SK-N-SH (cell line): ENCODE data around the gene FLG. TPM values are rescaled to one million over a fixed set of nuclear protein-coding genes. Genes with fewer than 3 reads are reported as not detected.
"Not testable (repeated sequence)": the region's sequence is repeated elsewhere in the genome, so short reads cannot be mapped to it uniquely, and the experiment has no call there.

Source experiments
- CTCF ChIA-PET: fragments of 300-600, 350-600 bp; formaldehyde crosslinking; extraction: SDS; loops from one replicate; lab custom pipeline; 2021; lab: Yijun Ruan, JAX
- POLR2A ChIA-PET: fragments of 350-600 bp; sonication (Branson Sonifier 250); formaldehyde crosslinking; extraction: SDS; loops from one replicate; lab custom pipeline; 2020; ENCODE audit warnings: antibody characterized with exemption, inconsistent platforms; lab: Yijun Ruan, JAX
- DNase-seq: peaks from one replicate; pipeline ENCODE4 v3.0.0; 2012
- H2AFZ ChIP-seq: fragments of 200-600 bp; sonication (generic); 2 replicates; pipeline ENCODE4 v1.8.1; 2016; ENCODE audit warnings: antibody characterized with exemption, mild to moderate bottlenecking, low read depth
- H3F3A ChIP-seq: fragments of 200-600 bp; sonication (generic); replicated peaks from 2 replicates; pipeline ENCODE3; 2016; ENCODE audit warnings: antibody characterized with exemption, mild to moderate bottlenecking; ENCODE audit not compliant: insufficient read depth
- H3K27ac ChIP-seq, 2 experiments: fragments of 200-500 bp in 1 of 2; fragments of 200-600 bp in 1 of 2; sonication (Bioruptor generic) in 1 of 2; sonication (generic), shearing (Covaris generic) in 1 of 2; 2 replicates each; pipeline versions ENCODE4 v1.5.1 to v1.6.1; 2014 to 2016; ENCODE audit warnings: low read depth in 2 of 2, inconsistent platforms in 1 of 2, low read length in 1 of 2, mild to moderate bottlenecking in 1 of 2, mixed read lengths in 1 of 2
- H3K27me3 ChIP-seq: fragments of 200-600 bp; sonication (generic), shearing (Covaris generic); 2 replicates; pipeline ENCODE4 v1.6.1; 2016; ENCODE audit warnings: mixed run types; ENCODE audit not compliant: insufficient read depth
- H3K36me3 ChIP-seq, 2 experiments: fragments of 200-500 bp in 1 of 2; fragments of 200-600 bp in 1 of 2; sonication (Bioruptor generic) in 1 of 2; sonication (generic) in 1 of 2; replicated peaks in 1 of 2; 2 replicates each; pipeline versions ENCODE3 to v1.5.1; 2014 to 2016; ENCODE audit warnings: low read length in 1 of 2, mild to moderate bottlenecking in 1 of 2; ENCODE audit not compliant: insufficient read depth in 2 of 2, control insufficient read depth in 1 of 2
- H3K4me1 ChIP-seq, 2 experiments: fragments of 200-500 bp in 1 of 2; fragments of 200-600 bp in 1 of 2; sonication (Bioruptor generic) in 1 of 2; sonication (generic), shearing (Covaris generic) in 1 of 2; 2 replicates each; pipeline versions ENCODE4 v1.5.1 to v1.6.1; 2014 to 2016; ENCODE audit warnings: low read depth in 1 of 2, low read length in 1 of 2, mixed run types in 1 of 2; ENCODE audit not compliant: insufficient read depth in 2 of 2, control insufficient read depth in 1 of 2
- H3K4me2 ChIP-seq: fragments of 200-600 bp; sonication (generic), shearing (Covaris generic); 2 replicates; pipeline ENCODE4 v1.6.1; 2017; ENCODE audit warnings: mixed run types
- H3K4me3 ChIP-seq, 2 experiments: fragments of 200-500 bp in 1 of 2; fragments of 200-600 bp in 1 of 2; sonication (Bioruptor generic) in 1 of 2; sonication (generic), shearing (Covaris generic) in 1 of 2; 2 replicates each; pipeline versions ENCODE4 v1.5.1 to v1.8.1; 2014 to 2016; ENCODE audit warnings: low read depth in 2 of 2, inconsistent platforms in 1 of 2, low read length in 1 of 2, mild to moderate bottlenecking in 1 of 2, mixed read lengths in 1 of 2, moderate library complexity in 1 of 2
- H3K79me2 ChIP-seq: fragments of 200-600 bp; sonication (generic); 2 replicates; pipeline ENCODE4 v1.8.1; 2017; ENCODE audit warnings: mild to moderate bottlenecking; ENCODE audit not compliant: insufficient read depth
- H3K9ac ChIP-seq: fragments of 200-600 bp; sonication (generic); 2 replicates; pipeline ENCODE4 v1.6.1; 2017; ENCODE audit warnings: mixed run types
- H3K9me2 ChIP-seq: fragments of 200-600 bp; sonication (generic); 2 replicates; pipeline ENCODE4 v1.6.1; 2017; ENCODE audit warnings: mixed run types
- H3K9me3 ChIP-seq: fragments of 200-600 bp; sonication (generic); 2 replicates; pipeline ENCODE4 v1.6.1; 2017; ENCODE audit warnings: mixed run types, mild to moderate bottlenecking, moderate library complexity
- H4K20me1 ChIP-seq: fragments of 200-600 bp; sonication (generic); 2 replicates; pipeline ENCODE4 v1.6.1; 2017; ENCODE audit warnings: mild to moderate bottlenecking, mixed run types; ENCODE audit not compliant: insufficient read depth
- whole genome bisulfite sequencing: methylation state at CpG from one replicate; pipeline ENCODE4 v1.1.6; 2017; ENCODE audit warnings: low lambda C conversion rate; 5-methylcytosine and 5-hydroxymethylcytosine counted together
- polyA plus RNA-seq, 3 experiments: library from polyadenylated mRNA; depleted of rRNA; stranded (reverse); fragments of >200 nt; gene quantifications; 2 replicates each; pipeline ENCODE4 v1.2.3, GENCODE V29; 2012

FLG gene
- polyA plus RNA-seq, 1 of the 3 experiments (the other 2 are of a cell fraction), result not detected

DNA sequence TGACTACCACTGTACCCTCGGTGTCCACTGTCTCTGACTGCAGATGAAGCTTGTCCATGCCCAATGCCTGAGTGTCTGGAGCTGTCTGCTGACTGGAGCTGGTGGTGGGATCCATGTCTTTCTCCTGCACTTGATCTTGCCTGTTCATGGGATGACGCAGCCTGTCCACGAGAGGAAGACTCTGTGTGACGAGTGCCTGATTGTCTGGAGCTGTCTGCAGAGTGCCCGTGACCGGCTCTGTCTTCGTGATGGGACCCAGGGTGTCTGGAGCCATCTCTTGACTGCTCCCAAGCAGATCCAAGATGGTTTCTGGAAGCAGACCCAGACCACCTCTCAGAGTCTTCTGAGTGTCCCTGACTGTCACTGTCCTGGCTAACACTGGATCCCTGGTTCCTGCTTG is 16.3 kb downstream of the FLG start:
- H3K27me3 ChIP-seq, H3K9ac ChIP-seq, POLR2A ChIA-PET, H3F3A ChIP-seq, H3K9me3 ChIP-seq, DNase-seq, H4K20me1 ChIP-seq, H3K36me3 ChIP-seq, H3K4me2 ChIP-seq, H3K9me2 ChIP-seq, H3K27ac ChIP-seq, CTCF ChIA-PET, H3K4me3 ChIP-seq, H3K79me2 ChIP-seq, H3K4me1 ChIP-seq, H2AFZ ChIP-seq: not testable (repeated sequence)
- 15% methylated on average over 6 of the region's 7 CpGs for WGBS

DNA sequence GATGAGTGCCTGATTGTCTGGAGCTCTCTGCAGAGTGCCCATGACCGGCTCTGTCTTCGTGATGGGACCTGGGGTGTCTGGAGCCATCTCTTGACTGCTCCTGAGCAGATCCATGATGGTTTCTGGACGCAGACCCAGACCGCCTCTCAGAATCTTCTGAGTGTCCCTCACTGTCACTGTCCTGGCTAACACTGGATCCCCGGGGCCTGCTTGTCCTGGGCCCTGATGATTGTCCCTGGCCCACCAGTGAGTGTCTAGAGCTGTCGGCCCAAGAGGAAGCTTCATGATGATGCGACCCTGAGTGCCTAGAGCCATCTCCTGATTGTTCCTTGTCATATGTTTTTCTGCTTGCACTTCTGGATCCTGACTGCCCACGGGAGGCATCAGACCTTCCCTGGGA is 17.1 kb downstream of the FLG start:
- H3K9me3 ChIP-seq, H4K20me1 ChIP-seq, H3K9ac ChIP-seq, H3K79me2 ChIP-seq, H3F3A ChIP-seq, H3K4me2 ChIP-seq, H3K4me1 ChIP-seq, H3K27ac ChIP-seq, CTCF ChIA-PET, H2AFZ ChIP-seq, H3K36me3 ChIP-seq, H3K9me2 ChIP-seq, POLR2A ChIA-PET, H3K27me3 ChIP-seq, DNase-seq, H3K4me3 ChIP-seq: not testable (repeated sequence)
- WGBS, result 27% methylated on average over 6 of the region's 8 CpGs

DNA sequence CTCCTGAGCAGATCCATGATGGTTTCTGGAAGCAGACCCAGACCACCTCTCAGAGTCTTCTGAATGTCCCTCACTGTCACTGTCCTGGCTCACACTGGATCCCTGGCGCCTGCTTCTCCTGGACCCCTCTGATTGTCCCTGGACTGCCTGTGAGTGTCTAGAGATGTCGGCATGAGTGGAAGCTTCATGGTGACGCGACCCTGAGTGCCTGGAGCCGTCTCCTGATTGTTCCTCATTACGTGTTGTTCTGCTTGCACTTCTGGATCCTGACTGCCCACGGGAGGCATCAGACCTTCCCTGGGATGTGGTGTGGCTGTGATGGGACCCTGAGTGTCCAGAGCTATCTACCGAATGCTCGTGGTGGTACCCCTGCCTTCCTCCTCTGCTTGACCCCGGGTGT is 18.9 kb downstream of the FLG start:
- H3K9ac ChIP-seq, H3K36me3 ChIP-seq, H3K9me3 ChIP-seq, H3K27me3 ChIP-seq, DNase-seq, H3K27ac ChIP-seq, CTCF ChIA-PET, H3K4me2 ChIP-seq, H3K4me3 ChIP-seq, POLR2A ChIA-PET, H3F3A ChIP-seq, H3K79me2 ChIP-seq, H3K4me1 ChIP-seq, H4K20me1 ChIP-seq, H3K9me2 ChIP-seq, H2AFZ ChIP-seq: not testable (repeated sequence)
- WGBS, result 12% methylated on average over 7 of the region's 10 CpGs

DNA sequence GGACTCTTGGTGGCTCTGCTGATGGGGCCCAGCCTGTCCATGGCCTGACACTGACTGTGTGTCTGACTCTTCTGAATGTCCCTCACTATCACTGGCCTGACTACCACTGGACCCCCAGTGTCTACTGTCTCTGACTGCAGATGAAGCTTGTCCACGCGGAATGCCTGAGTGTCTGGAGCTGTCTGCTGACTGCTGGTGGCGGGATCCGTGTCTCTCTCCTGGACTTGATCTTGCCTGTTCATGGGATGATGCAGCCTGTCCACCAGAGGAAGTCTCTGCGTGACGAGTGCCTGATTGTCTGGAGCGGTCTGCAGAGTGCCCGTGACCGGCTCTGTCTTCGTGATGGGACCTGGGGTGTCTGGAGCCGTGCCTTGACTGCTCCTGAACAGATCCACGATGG is 20.3 kb downstream of the FLG start:
- H3K79me2 ChIP-seq, DNase-seq, POLR2A ChIA-PET, H3K9ac ChIP-seq, CTCF ChIA-PET, H3F3A ChIP-seq, H3K9me2 ChIP-seq, H3K27ac ChIP-seq, H3K4me2 ChIP-seq, H4K20me1 ChIP-seq, H3K9me3 ChIP-seq, H3K4me1 ChIP-seq, H3K4me3 ChIP-seq, H2AFZ ChIP-seq, H3K36me3 ChIP-seq, H3K27me3 ChIP-seq: not testable (repeated sequence)
- WGBS, result 28% methylated on average over 5 of the region's 12 CpGs

DNA sequence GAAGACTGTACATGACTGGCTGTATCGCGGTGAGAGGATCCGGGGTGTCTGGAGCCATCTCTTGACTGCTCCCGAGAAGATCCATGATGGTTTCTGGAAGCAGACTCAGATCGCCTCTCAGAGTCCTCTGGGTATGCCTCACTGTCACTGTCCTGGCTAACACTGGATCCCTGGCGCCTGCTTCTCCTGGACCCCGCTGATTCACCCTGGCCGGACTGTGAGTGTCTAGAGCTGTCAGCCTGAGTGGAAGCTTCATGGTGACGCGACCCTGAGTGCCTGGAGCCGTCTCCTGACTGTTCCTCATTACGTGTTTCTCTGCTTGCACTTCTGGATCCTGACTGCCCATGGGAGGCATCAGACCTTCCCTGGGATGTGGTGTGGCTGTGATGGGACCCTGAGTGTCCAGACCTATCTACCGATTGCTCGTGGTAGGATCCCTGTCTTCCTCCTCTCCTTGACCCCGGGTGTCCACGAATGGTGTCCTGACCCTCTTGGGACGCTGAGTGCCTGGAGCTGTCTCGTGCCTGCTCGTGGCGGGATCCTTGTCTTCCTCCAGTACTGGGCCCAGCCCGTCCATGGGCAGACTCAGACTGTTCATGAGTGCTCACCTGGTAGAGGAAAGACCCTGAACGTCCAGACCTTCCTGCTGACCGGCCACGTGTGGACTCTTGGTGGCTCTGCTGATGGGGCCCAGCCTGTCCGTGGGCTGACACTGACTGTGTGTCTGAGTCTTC is 21.7 kb downstream of the FLG start:
- POLR2A ChIA-PET, H3K4me2 ChIP-seq, H3K27me3 ChIP-seq, H3K4me1 ChIP-seq, H3K9ac ChIP-seq, CTCF ChIA-PET, H4K20me1 ChIP-seq, DNase-seq, H3K9me2 ChIP-seq, H3K27ac ChIP-seq, H3K79me2 ChIP-seq, H3K9me3 ChIP-seq, H3K36me3 ChIP-seq, H2AFZ ChIP-seq, H3F3A ChIP-seq, H3K4me3 ChIP-seq: not testable (repeated sequence)
- WGBS, result 12% methylated on average over 14 of the region's 25 CpGs

DNA sequence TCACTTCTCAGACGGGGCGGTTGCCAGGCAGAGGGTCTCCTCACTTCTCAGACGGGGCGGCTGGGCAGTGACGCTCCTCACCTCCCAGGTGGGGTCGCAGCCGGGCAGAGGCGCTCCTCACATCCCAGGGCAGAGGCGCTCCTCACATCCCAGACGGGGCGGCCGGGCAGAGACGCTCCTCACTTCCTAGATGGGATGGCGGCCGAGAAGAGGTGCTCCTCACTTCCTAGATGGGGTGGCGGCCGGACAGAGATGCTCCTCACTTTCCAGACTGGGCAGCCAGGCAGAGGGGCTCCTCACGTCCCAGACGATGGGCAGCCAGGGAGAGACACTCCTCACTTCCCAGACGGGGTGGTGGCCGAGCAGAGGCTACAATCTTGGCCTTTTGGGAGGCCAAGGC is 68.6 kb downstream of the FLG start:
- 20% methylated on average over 4 of the region's 21 CpGs for WGBS
- H3K79me2 ChIP-seq, H4K20me1 ChIP-seq, POLR2A ChIA-PET, H3K4me2 ChIP-seq, H3K9me3 ChIP-seq, H3K27ac ChIP-seq, H3F3A ChIP-seq, H3K9ac ChIP-seq, CTCF ChIA-PET, H3K27me3 ChIP-seq, DNase-seq, H3K9me2 ChIP-seq, H3K4me1 ChIP-seq, H3K4me3 ChIP-seq, H3K36me3 ChIP-seq, H2AFZ ChIP-seq: not testable (repeated sequence)
